ENCODE measurements around the gene TOM1.

Gene TOM1

DNA sequence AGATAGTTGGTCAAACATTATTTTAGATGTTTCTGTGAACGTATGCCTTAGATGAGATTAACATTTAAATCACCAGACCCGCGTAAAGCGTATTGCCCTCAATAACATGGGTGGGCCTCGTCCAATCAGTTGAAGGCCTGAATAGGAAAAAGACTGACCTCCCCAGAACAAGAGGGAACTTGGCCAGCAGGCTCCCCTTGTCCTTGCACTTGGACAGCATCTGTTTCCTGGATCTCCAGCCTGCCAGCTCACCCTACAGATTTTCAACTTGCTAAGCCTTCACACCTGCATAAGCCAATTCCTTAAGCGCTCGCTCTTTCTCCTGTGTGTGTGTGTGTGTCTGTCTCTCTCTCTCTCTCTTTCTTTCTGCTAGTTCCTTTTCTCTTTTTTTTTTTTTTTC is 8.2 kb downstream of the TOM1 start:
- DNase-seq, result no peak

DNA sequence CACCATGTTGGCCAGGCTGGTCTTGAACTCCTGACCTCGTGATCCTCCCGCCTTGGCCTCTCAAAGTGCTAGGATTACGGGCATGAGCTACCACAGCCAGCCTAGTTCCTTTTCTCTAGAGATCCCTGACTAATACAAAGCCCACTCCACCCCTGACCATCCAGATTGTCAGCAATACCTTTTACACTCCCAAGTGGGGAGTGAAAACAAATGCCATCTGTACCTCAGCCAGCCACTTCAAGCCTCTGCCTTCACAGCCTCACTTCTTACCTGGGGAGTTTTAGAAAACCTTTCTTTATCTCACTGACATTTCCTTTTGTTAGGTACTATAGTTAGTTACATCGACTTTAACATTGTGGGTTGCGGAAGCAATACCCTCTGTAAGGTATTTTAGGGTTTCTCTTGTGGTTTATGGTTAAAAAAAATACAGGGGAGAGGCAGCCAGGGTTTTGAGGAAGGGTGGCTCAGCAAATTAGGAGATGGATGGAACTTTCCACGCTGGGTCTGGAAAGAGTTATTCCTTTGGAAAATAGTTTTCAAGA is 8.9 kb downstream of the TOM1 start:
- DNase-seq, result no peak

DNA sequence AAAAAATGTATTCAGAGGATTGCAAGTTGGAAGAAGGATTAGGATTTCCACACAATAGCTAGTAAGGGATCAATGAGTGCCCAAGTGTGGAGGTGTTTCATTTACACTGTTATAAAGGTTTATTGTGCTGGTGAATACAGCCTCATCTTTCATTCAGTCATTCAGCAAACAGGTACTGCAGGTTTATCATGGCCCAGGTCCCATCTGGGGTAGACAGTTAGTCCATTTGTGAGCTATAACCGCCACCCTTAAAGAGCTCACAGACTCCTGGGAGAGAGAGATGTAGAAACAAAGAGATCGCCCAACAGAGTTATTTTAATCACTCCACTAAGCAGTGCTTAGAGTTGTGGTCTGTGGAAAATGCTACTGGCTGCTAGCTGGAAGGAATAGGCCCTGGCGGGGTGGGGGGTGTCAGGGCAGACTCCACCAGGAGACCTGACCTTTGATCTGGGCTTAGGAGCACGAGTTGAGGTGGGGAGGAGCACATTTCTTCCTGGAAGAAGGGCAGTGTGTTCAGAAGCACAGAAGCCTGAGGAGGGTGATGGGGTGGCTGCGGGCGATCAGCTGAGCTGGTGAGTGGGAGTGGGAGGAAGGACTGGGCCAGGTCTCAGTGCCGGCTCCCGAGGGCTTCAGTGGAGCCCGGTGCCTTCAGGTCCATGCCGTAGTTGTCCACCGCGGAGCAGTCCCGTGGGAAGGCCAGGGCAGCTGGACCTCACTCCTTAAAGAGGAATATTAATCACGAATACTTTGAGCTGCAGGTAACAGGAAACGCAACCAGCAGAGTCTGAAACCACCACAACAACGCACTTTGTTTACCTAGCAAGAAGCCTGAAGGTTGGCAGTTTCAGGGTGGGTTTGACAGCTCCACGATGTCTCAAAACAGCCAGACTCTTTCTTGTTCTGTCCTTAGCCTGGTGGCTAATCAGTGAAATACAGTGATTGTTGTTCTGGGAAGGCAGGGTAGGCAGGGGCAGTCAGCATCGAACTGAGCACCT is 11.2 kb downstream of the TOM1 start:
- DNase-seq, result peak; percentile 14

GRCh38 chr22:35311551-35311999 is 11.9 kb downstream of the TOM1 start:
- DNase-seq, result no peak

- DNase-seq, result no peak
Observed at GRCh38 chr22:35312198-35313059, 12.7 kb downstream of the TOM1 start.

GRCh38 chr22:35313311-35314121 is 13.8 kb downstream of the TOM1 start:
- DNase-seq, result no peak

GRCh38 chr22:35314161-35314942 is 14.7 kb downstream of the TOM1 start:
- no peak for DNase-seq

GRCh38 chr22:35315141-35315854 is 15.6 kb downstream of the TOM1 start:
- DNase-seq, result no peak

GRCh38 chr22:35315855-35316745 is 16.4 kb downstream of the TOM1 start:
- peak; percentile 31 for DNase-seq

GRCh38 chr22:35316751-35317150 is 17.1 kb downstream of the TOM1 start:
- no peak for DNase-seq

DNA sequence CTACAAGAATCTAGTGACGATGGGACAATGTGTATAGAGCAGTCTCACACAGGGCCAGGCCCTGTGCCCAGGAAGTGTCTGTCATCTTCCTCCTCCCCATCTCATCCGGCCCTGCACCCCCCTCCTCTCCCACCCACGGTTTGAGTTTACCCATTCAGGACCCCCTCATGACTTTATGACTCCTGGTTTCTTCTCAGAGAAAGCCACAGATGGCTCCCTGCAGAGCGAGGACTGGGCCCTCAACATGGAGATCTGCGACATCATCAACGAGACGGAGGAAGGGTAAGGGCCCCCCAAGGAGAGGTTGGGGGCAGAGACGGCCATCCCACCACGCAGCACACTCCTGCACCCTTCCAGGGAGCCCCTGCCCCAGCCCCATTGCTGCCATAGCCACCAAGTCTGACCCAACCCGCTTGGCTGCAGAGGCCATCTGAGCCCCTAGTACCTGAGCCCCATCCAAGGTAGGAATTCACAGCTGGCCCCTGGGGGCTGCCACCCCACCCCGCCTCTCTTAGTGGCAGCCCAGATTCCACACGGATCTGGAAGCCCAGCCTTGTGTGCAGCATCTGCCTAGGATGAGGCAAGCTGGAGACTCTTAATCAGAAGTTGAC is 18.1 kb downstream of the TOM1 start:
- DNase-seq, result no peak

- no peak for DNase-seq
Observed at GRCh38 chr22:35318346-35319215, 18.9 kb downstream of the TOM1 start.

GRCh38 chr22:35319244-35319985 is 19.7 kb downstream of the TOM1 start:
- DNase-seq, result no peak

GRCh38 chr22:35322126-35322525 is 22.4 kb downstream of the TOM1 start:
- no peak for DNase-seq

DNA sequence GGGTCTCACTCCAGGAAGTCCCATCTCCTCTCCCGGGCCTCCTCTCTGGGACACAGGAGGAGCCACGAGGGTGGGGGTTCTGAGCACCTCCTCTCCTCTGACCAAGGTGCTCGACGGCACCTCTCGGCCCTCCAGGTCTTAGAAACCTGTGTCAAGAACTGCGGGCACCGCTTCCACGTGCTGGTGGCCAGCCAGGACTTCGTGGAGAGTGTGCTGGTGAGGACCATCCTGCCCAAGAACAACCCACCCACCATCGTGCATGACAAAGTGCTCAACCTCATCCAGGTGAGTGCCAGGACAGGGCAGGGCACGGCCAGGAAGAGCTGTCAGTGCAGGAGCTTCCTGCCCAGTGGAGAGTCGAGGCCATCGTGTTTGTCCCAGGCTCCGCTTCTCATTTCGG is 23.2 kb downstream of the TOM1 start:
- no peak for DNase-seq

DNA sequence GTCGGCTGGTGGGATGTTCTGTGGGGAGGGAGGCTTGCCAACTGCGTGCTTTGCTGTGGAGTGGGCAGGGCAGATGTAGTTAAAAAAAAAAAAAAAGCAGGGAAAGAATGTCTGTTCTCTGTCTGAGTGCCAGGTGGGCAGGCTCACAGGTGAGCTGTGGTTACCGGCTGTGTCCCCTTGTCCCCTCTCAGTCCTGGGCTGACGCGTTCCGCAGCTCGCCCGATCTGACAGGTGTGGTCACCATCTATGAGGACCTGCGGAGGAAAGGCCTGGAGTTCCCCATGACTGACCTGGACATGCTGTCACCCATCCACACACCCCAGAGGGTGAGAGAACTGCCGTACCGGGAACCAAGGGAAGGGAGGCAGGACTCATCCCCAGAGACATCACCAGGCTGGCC is 23.6 kb downstream of the TOM1 start:
- DNase-seq, result no peak

DNA sequence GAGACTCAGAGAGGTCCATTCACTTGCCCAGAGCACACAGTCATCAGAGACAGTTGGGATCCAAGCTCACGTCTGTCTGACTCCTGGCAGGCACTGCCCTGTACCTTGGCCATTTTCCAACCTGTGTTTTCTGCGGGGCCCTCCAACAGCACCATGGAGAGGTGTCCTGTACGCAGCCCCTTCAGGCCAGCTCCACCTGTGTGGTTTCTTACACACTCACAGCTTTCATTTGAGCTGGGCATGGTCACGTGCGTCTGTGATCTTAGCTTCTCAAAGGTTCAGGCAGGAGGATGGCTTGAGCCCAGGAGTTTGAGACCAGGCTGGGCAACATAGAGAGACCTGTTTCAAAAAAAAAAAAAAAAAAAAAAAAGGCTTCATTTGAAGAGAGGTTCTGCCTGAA is 24.4 kb downstream of the TOM1 start:
- DNase-seq, result no peak

DNA sequence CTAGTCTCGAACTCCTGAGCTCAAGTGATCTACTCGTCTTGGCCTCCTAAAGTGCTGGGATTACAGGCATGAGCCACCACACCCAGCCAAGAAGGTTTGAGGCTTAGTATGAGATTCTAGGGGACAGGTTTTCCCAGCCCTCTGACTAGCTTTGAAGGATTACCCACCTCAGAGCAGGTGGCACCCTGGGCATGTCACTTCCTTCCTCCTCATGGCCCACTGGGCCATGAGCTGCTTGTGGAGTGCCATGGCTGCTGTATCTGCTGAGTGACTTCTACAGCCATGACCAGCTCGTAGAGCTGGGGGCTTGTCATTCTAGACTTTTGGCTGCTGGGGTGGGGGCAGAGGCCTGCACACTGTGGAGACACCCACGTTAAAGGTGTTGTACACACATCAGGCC is 25.1 kb downstream of the TOM1 start:
- no peak for DNase-seq
